Panc1 (cell line): Measurements from ENCODE around the gene ISLR2. TPM values are rescaled to one million over a fixed set of nuclear protein-coding genes. Genes with fewer than 3 reads are reported as not detected.

ENCODE experiments used
- ATAC-seq: fragments of 200-7000 bp; cut with Tn5 transposase; 2 replicates; pipeline ENCODE4 v1.9.1; 2020; ENCODE audit warnings: mild to moderate bottlenecking, moderate library complexity
- BruUV-seq: library from RNA; stranded (reverse); fragments of 400-500 nt; replicated peaks from 2 replicates; lab custom pipeline; 2021; lab: Mats Ljungman, UMichigan
- CTCF ChIA-PET: fragments of 300-600 bp; sonication (Branson Sonifier 250); formaldehyde crosslinking; loops from one replicate; lab custom pipeline; 2022; ENCODE audit warnings: antibody characterized with exemption; lab: Charles Lee
- POLR2A ChIA-PET: fragments of 300-600 bp; sonication (Branson Sonifier 250); formaldehyde crosslinking; loops from one replicate; lab custom pipeline; 2022; ENCODE audit warnings: antibody characterized with exemption; lab: Charles Lee
- DNase-seq: peaks from one replicate; pipeline ENCODE4 v3.0.0-alpha.2; 2010; ENCODE audit warnings: low read depth, low spot score
- H3K27ac ChIP-seq: 2 replicates; pipeline ENCODE4 v1.5.1; 2011; ENCODE audit warnings: mild to moderate bottlenecking, low read length, inconsistent platforms
- H3K27me3 ChIP-seq: fragments of 200-500 bp; sonication (Bioruptor generic); 2 replicates; pipeline ENCODE4 v1.6.0; 2014; ENCODE audit warnings: low read length, inconsistent platforms; ENCODE audit not compliant: control insufficient read depth, insufficient read depth
- H3K36me3 ChIP-seq: fragments of 200-500 bp; sonication (Bioruptor generic); 2 replicates; pipeline ENCODE4 v1.5.1; 2014; ENCODE audit warnings: inconsistent platforms, mild to moderate bottlenecking, low read length, moderate library complexity; ENCODE audit not compliant: control insufficient read depth, insufficient read depth
- H3K4me1 ChIP-seq: 2 replicates; pipeline ENCODE4 v1.5.1; 2011; ENCODE audit warnings: inconsistent platforms, mild to moderate bottlenecking, low read length, moderate library complexity; ENCODE audit not compliant: control insufficient read depth, insufficient read depth
- H3K4me3 ChIP-seq, 2 experiments: 2 replicates each; pipeline ENCODE4 v1.5.1; 2011 to 2012; ENCODE audit warnings: low read depth in 2 of 2, low read length in 2 of 2, mild to moderate bottlenecking in 2 of 2, inconsistent platforms in 1 of 2, moderate library complexity in 1 of 2
- H3K9me3 ChIP-seq: fragments of 200-500 bp; sonication (Bioruptor generic); 2 replicates; pipeline ENCODE4 v1.5.1; 2014; ENCODE audit warnings: low read depth, mild to moderate bottlenecking, inconsistent platforms, low read length, moderate library complexity; ENCODE audit not compliant: control insufficient read depth, insufficient read depth
- POLR2AphosphoS5 ChIP-seq: IDR thresholded peaks from 2 replicates; pipeline ENCODE4 v1.6.1; 2012; ENCODE audit warnings: mild to moderate bottlenecking, low read depth, low read length, moderate library complexity
- SIN3A ChIP-seq: IDR thresholded peaks from 2 replicates; pipeline ENCODE4 v1.6.1; 2012; ENCODE audit warnings: low read depth, mild to moderate bottlenecking, low read length, moderate library complexity, borderline replicate concordance; ENCODE audit not compliant: insufficient read depth
- TCF7L2 ChIP-seq: IDR thresholded peaks from 2 replicates; pipeline ENCODE4 v1.6.1; 2011; ENCODE audit warnings: mild to moderate bottlenecking, low read depth, low read length, inconsistent platforms
- in situ Hi-C: cut with HindIII; loops from 2 replicates; pipeline ENCODE4 v1.10.0; 2016; ENCODE audit warnings: low sequenced_read_pairs, low pct_unique_long_range_greater_than_20kb
- intact Hi-C: fragments of 100-400 bp; cut with micrococcal nuclease; formaldehyde crosslinking; loops from one replicate; pipeline ENCODE4 v1.10.0; 2022; ENCODE audit not compliant: unreplicated experiment
- total RNA-seq: library from RNA; stranded (reverse); gene quantifications from one replicate; pipeline ENCODE4 v1.2.1, GENCODE V29; 2021; ENCODE audit not compliant: unreplicated experiment
- TF ChIP-seq, protein P1 (sequence below), 2 experiments: IDR thresholded peaks; 2 replicates each; pipeline ENCODE4 v1.6.1; 2011 to 2012; ENCODE audit warnings: low read depth in 2 of 2, control low read depth in 1 of 2, low read length in 1 of 2, mild to moderate bottlenecking in 1 of 2, moderate library complexity in 1 of 2; ENCODE audit not compliant: insufficient read depth in 1 of 2
- TF ChIP-seq, protein P2 (sequence below): fragments of 450-650 bp; IDR thresholded peaks from 2 replicates; pipeline ENCODE4 v1.5.1; 2017; ENCODE audit warnings: mild to moderate bottlenecking

The ISLR2 gene
- total RNA-seq, 1 experiment from 2014 or later, result 0.36 TPM

- no peak overlapping the region for H3K27ac ChIP-seq
- POLR2A ChIA-PET, result no interaction called here
- H3K27me3 ChIP-seq, result peaks cover 2% of the 10 kb centered on the region; the same call in 1 of the 2 replicates
Measured at GRCh38 chr15:74157868-74158827, 27.8 kb downstream of the ISLR2 start.

GRCh38 chr15:74158855-74159650 is 28.7 kb downstream of the ISLR2 start:
- intact Hi-C loops (no loop called here), in situ Hi-C loops (no loop called here)
- TF ChIP-seq SIN3A (no peak), TCF7L2 (no peak), POLR2AphosphoS5 (no peak)
- TF ChIP-seq, protein P1, sequence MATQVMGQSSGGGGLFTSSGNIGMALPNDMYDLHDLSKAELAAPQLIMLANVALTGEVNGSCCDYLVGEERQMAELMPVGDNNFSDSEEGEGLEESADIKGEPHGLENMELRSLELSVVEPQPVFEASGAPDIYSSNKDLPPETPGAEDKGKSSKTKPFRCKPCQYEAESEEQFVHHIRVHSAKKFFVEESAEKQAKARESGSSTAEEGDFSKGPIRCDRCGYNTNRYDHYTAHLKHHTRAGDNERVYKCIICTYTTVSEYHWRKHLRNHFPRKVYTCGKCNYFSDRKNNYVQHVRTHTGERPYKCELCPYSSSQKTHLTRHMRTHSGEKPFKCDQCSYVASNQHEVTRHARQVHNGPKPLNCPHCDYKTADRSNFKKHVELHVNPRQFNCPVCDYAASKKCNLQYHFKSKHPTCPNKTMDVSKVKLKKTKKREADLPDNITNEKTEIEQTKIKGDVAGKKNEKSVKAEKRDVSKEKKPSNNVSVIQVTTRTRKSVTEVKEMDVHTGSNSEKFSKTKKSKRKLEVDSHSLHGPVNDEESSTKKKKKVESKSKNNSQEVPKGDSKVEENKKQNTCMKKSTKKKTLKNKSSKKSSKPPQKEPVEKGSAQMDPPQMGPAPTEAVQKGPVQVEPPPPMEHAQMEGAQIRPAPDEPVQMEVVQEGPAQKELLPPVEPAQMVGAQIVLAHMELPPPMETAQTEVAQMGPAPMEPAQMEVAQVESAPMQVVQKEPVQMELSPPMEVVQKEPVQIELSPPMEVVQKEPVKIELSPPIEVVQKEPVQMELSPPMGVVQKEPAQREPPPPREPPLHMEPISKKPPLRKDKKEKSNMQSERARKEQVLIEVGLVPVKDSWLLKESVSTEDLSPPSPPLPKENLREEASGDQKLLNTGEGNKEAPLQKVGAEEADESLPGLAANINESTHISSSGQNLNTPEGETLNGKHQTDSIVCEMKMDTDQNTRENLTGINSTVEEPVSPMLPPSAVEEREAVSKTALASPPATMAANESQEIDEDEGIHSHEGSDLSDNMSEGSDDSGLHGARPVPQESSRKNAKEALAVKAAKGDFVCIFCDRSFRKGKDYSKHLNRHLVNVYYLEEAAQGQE (IDR thresholded peaks at IDR 0.05; ENCODE audit: insufficient read depth in 1 of 2, low read depth in 2 of 2, low read length in 1 of 2), result no peak
- TF ChIP-seq, protein P2, sequence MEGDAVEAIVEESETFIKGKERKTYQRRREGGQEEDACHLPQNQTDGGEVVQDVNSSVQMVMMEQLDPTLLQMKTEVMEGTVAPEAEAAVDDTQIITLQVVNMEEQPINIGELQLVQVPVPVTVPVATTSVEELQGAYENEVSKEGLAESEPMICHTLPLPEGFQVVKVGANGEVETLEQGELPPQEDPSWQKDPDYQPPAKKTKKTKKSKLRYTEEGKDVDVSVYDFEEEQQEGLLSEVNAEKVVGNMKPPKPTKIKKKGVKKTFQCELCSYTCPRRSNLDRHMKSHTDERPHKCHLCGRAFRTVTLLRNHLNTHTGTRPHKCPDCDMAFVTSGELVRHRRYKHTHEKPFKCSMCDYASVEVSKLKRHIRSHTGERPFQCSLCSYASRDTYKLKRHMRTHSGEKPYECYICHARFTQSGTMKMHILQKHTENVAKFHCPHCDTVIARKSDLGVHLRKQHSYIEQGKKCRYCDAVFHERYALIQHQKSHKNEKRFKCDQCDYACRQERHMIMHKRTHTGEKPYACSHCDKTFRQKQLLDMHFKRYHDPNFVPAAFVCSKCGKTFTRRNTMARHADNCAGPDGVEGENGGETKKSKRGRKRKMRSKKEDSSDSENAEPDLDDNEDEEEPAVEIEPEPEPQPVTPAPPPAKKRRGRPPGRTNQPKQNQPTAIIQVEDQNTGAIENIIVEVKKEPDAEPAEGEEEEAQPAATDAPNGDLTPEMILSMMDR, result no peak
- no peak overlapping the region for H3K27ac ChIP-seq
- no peaks in the 10 kb centered on the region for H3K36me3 ChIP-seq
- DNase-seq (no peak), ATAC-seq (no peak)
- no peak overlapping the region for H3K4me3 ChIP-seq
- peaks cover 2% of the 10 kb centered on the region; the same call in 1 of the 2 replicates for H3K27me3 ChIP-seq
- CTCF ChIA-PET, result no interaction called here
- no peaks in the 10 kb centered on the region for H3K9me3 ChIP-seq
- BruUV-seq, result no TSS peak
- no peaks in the 10 kb centered on the region for H3K4me1 ChIP-seq
- POLR2A ChIA-PET, result no interaction called here

More at GRCh38 chr15:74157868-74158827, 27.8 kb downstream of the ISLR2 start:
- Histone ChIP-seq H3K9me3 (no peaks in the 10 kb centered on the region), H3K4me3 (no peak overlapping the region), H3K4me1 (no peaks in the 10 kb centered on the region), H3K36me3 (no peaks in the 10 kb centered on the region)
- DNase-seq, result no peak
- TF ChIP-seq, protein P2, result no peak
- no peak for TF ChIP-seq TCF7L2
- no peak for TF ChIP-seq POLR2AphosphoS5
- no peak for TF ChIP-seq SIN3A
- TF ChIP-seq, protein P1 (IDR thresholded peaks at IDR 0.05; ENCODE audit: insufficient read depth in 1 of 2, low read depth in 2 of 2, low read length in 1 of 2), result no peak
- ATAC-seq, result no peak
- CTCF ChIA-PET, result no interaction called here
- in situ Hi-C loops (no loop called here), intact Hi-C loops (no loop called here)
- no TSS peak for BruUV-seq
